Stomach (tissue), 9 donors: ENCODE results near the gene LCLAT1. TPM values are rescaled to one million over a fixed set of nuclear protein-coding genes. Genes with fewer than 3 reads are reported as not detected.
A peak's percentile ranks its signal among the peaks of the same experiment; 100 is the strongest.

ENCODE experiments used
- DNase-seq, 2 donors: peaks; one replicate each; pipeline versions ENCODE4 v3.0.0 to v3.0.0-alpha.2; 2013 to 2019
- H3K27ac ChIP-seq, 5 donors: fragments of 200-600 bp in 4 of 5; sonication (generic) in 4 of 5; one replicate each; pipeline ENCODE4 v1.5.1; 2013 to 2019; ENCODE audit warnings: mild to moderate bottlenecking in 1 of 5, moderate library complexity in 1 of 5
- H3K27me3 ChIP-seq, 3 donors: fragments of 200-600 bp; sonication (generic); one replicate each; pipeline ENCODE4 v1.5.1; 2017 to 2019; ENCODE audit warnings: mixed run types in 1 of 3
- H3K36me3 ChIP-seq, 4 donors: fragments of 200-600 bp; sonication (generic); 1 replicate in 3 of 4; 2 replicates in 1 of 4; pipeline ENCODE4 v1.5.1; 2016 to 2019
- H3K4me1 ChIP-seq, 4 donors: fragments of 200-600 bp; sonication (generic); one replicate each; pipeline ENCODE4 v1.5.1; 2016 to 2019
- H3K4me3 ChIP-seq, 4 donors: fragments of 200-600 bp; sonication (generic) in 3 of 4; one replicate each; pipeline ENCODE4 v1.5.1; 2016 to 2019; ENCODE audit warnings: mild to moderate bottlenecking in 1 of 4
- H3K9me3 ChIP-seq, 4 donors: fragments of 200-600 bp; sonication (generic); one replicate each; pipeline ENCODE4 v1.5.1; 2016 to 2019
- EP300 ChIP-seq: sonication (generic); formaldehyde crosslinking; IDR thresholded peaks from one replicate; pipeline ENCODE4 v1.6.1; 2017; ENCODE audit warnings: antibody characterized with exemption
- POLR2A ChIP-seq, 4 donors: fragments of 450-650 bp; IDR thresholded peaks; one replicate each; pipeline ENCODE4 v1.6.1; 2016; ENCODE audit warnings: antibody characterized with exemption in 4 of 4, control low read depth in 2 of 4, mild to moderate bottlenecking in 1 of 4, moderate library complexity in 1 of 4
- POLR2AphosphoS5 ChIP-seq, 3 donors: sonication (generic); formaldehyde crosslinking; IDR thresholded peaks; one replicate each; pipeline ENCODE4 v1.6.1; 2016; ENCODE audit warnings: antibody characterized with exemption in 3 of 3
- WGBS, 5 donors: extraction: QIAGEN DNeasy Blood & Tissue Kit in 3 of 5; methylation state at CpG; one replicate each; pipeline versions ENCODE4 v1.1.5 to v1.1.7; 2013 to 2018; 5-methylcytosine and 5-hydroxymethylcytosine counted together
- intact Hi-C: fragments of 100-400 bp; cut with DNase I; formaldehyde crosslinking; loops from one replicate; pipeline ENCODE4 v1.15.1; 2023; ENCODE audit warnings: low total_unique reads
- polyA plus RNA-seq, 3 donors: library from polyadenylated mRNA; stranded (reverse); fragments of 200-250 nt; gene quantifications; one replicate each; pipeline ENCODE4 v1.2.3, GENCODE V29; 2013
- total RNA-seq, 5 donors: library from RNA; depleted of rRNA; stranded (reverse); fragments of >200 nt; gene quantifications; one replicate each; pipeline versions ENCODE4 v1.1.0 to v1.2.3, GENCODE V29; 2014 to 2016
- TF ChIP-seq, protein P1 (sequence below), 7 experiments: fragments of 450-650 bp in 4 of 7; fragments of 200-600 bp in 3 of 7; sonication (generic) in 3 of 7; IDR thresholded peaks; one replicate each; pipeline ENCODE4 v1.5.1; 2016 to 2019; ENCODE audit warnings: antibody characterized with exemption in 7 of 7, control low read depth in 2 of 7, mild to moderate bottlenecking in 1 of 7
- donor health status: healthy with polysubstance abuse.
- donor health status: Bipolar disorder and iron deficiency.
- donor health status: healthy.

LCLAT1 gene
- total and polyA plus RNA-seq, 8 donors: 0.76 to 51.3 (median 12.5) TPM

DNA sequence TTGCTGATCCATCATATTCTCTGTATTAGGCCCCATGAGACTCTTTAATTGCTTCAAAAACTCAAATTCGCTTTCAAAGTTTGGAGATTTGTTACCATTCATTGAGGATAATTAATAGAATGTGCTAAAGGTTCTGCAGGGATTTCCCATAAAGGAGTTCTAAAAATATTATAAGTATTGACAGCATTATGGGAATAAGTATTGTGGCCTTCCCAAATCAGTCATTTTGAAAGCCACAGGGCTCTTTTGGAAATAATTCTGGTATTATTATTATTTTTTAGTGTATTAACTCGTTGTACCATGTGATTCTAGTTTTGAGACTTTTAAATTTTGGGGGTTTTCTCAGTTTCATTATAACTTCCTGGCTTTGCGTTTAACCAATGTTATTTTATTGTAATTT is 37.1 kb downstream of the LCLAT1 start:
- no peak for TF ChIP-seq POLR2A (IDR thresholded peaks at IDR 0.05)
- no peak for TF ChIP-seq POLR2AphosphoS5 (IDR thresholded peaks at IDR 0.05)
- TF ChIP-seq, protein P1, sequence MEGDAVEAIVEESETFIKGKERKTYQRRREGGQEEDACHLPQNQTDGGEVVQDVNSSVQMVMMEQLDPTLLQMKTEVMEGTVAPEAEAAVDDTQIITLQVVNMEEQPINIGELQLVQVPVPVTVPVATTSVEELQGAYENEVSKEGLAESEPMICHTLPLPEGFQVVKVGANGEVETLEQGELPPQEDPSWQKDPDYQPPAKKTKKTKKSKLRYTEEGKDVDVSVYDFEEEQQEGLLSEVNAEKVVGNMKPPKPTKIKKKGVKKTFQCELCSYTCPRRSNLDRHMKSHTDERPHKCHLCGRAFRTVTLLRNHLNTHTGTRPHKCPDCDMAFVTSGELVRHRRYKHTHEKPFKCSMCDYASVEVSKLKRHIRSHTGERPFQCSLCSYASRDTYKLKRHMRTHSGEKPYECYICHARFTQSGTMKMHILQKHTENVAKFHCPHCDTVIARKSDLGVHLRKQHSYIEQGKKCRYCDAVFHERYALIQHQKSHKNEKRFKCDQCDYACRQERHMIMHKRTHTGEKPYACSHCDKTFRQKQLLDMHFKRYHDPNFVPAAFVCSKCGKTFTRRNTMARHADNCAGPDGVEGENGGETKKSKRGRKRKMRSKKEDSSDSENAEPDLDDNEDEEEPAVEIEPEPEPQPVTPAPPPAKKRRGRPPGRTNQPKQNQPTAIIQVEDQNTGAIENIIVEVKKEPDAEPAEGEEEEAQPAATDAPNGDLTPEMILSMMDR (IDR thresholded peaks at IDR 0.05): no peak
- no peak for TF ChIP-seq EP300
- Histone ChIP-seq H3K4me1 (peaks cover 0 to 16% (median 8%) of the 10 kb centered on the region in 4 donors), H3K36me3 (no peaks in the 10 kb centered on the region), H3K27ac (no peak overlapping the region), H3K4me3 (no peak overlapping the region), H3K27me3 (no peaks in the 10 kb centered on the region), H3K9me3 (no peaks in the 10 kb centered on the region)
- WGBS, 5 donors: 77 to 90% (median 82%) methylated on average over 3 of the region's 3 CpGs
- intact Hi-C loops: no loop called here
- DNase-seq: no peak

DNA sequence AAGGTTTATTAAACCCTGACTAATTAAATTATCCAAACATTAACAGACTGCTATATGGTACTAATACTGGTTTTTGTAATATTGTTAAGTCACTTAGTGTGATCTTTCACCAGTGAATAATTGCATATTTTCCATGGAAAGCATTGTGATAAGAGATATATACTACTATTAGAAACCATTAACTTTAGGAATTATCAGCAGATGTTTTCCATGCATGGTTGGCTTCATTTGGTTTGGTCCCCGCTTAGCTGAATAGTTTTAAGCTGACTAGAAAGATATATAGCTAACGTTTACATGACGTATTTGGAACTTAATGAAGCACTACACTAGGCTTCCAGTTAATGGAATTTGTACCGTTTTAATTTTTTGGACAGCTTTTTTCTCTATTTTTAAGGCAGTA is 37.9 kb downstream of the LCLAT1 start:
- Histone ChIP-seq H3K36me3 (no peaks in the 10 kb centered on the region), H3K4me3 (no peak overlapping the region), H3K4me1 (peaks cover 0 to 16% (median 8%) of the 10 kb centered on the region in 4 donors), H3K9me3 (no peaks in the 10 kb centered on the region), H3K27ac (no peak overlapping the region), H3K27me3 (no peaks in the 10 kb centered on the region)
- intact Hi-C loops: no loop called here
- 73 to 94% (median 92%) methylated on average over 4 of the region's 4 CpGs for WGBS, 5 donors
- DNase-seq: peak in 1 of 2 donors; percentile 12
- TF ChIP-seq, protein P1 (IDR thresholded peaks at IDR 0.05): no peak
- TF ChIP-seq POLR2AphosphoS5 (IDR thresholded peaks at IDR 0.05): no peak

DNA sequence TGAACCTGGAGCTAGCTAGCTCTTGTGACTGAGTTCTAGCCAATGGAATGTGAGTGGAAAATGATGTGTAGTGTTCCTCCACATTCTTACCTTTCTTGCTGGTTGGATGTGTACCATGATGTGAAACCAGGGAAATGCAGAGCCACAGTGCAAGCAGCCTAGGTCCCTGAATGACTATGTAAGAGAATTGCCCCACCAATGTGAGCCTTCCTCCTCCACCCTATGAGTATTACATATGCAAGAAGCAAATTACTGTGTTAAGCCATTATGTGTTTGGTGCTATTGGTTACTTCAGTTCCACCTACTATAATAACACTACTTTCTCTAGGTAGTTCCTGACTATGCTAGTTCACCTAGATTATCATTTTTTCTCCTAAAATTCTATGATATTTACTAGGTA is 39.6 kb downstream of the LCLAT1 start:
- Histone ChIP-seq H3K4me1 (peaks cover 0 to 15% (median 3%) of the 10 kb centered on the region in 4 donors), H3K36me3 (no peaks in the 10 kb centered on the region), H3K27ac (no peak overlapping the region), H3K4me3 (no peak overlapping the region), H3K27me3 (no peaks in the 10 kb centered on the region), H3K9me3 (no peaks in the 10 kb centered on the region)
- intact Hi-C loops: no loop called here
- no peak for TF ChIP-seq EP300
- no peak for TF ChIP-seq POLR2AphosphoS5 (IDR thresholded peaks at IDR 0.05)
- no peak for TF ChIP-seq POLR2A (IDR thresholded peaks at IDR 0.05)
- TF ChIP-seq, protein P1 (IDR thresholded peaks at IDR 0.05): no peak
- no peak for DNase-seq

DNA sequence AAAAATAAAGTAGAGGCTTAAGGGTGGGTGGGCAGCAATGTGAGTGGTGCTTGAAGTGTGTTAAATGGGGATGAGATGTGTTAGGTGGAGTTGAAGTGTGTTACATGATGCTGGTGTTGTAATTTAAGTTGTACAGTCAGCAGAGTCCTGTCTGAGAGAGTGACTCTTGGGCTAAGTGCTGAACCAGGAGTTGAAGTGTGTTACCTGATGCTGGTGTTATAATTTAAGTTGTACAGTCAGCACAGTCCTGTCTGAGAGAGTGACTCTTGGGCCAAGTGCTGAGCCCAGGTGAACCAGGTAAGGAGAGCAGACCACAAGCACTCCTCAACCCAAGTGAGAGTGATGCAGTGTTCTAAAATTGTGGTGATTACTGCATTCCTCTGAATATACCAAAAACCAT is 40.6 kb downstream of the LCLAT1 start:
- Histone ChIP-seq H3K36me3 (no peaks in the 10 kb centered on the region), H3K27me3 (no peaks in the 10 kb centered on the region), H3K9me3 (no peaks in the 10 kb centered on the region), H3K27ac (no peak overlapping the region), H3K4me1 (peaks cover 0 to 15% (median 3%) of the 10 kb centered on the region in 4 donors), H3K4me3 (no peak overlapping the region)
- intact Hi-C loops: no loop called here
- DNase-seq: no peak
- no peak for TF ChIP-seq POLR2AphosphoS5 (IDR thresholded peaks at IDR 0.05)
- TF ChIP-seq EP300: no peak
- TF ChIP-seq POLR2A (IDR thresholded peaks at IDR 0.05): no peak
- TF ChIP-seq, protein P1 (IDR thresholded peaks at IDR 0.05): no peak
